K562 treated with DMSO at 1 percent for 48 hours (cell line): ENCODE data around the gene KCNE1. TPM values are rescaled to one million over a fixed set of nuclear protein-coding genes. Genes with fewer than 3 reads are reported as not detected.

ENCODE experiments used
- total RNA-seq: library from RNA; unstranded; fragments of 300-600 nt; gene quantifications from 2 replicates; pipeline ENCODE4 v1.2.3, GENCODE V29; 2022; ENCODE audit warnings: low replicate concordance; ENCODE audit errors: extremely low read depth

KCNE1 gene
- total RNA-seq = not detected in 2 replicates

GRCh38 chr21:34511787-34512455, at the start of gene KCNE1:
Gene KCNE1, minus strand, starts transcription at chr21:34512210. Its CDS starts 62,576 bp downstream, at chr21:34449634.

GRCh38 chr21:34423805-34424204, 88.2 kb downstream of the KCNE1 start, which contains the start of gene SMIM34:
Gene SMIM34, minus strand, starts transcription at chr21:34423951. Its CDS starts 112 bp downstream, at chr21:34423839.

Other genes starting within 250 kb of the KCNE1 start
- gene KCNE2, start 148.2 kb downstream of the KCNE1 start, total RNA-seq = not detected in 2 replicates
- not detected in 2 replicates for gene SMIM11, start 136.7 kb downstream of the KCNE1 start, total RNA-seq
- gene SMIM34, start 88.3 kb downstream of the KCNE1 start, total RNA-seq = not detected in 2 replicates
- gene RCAN1, start 102.9 kb upstream of the KCNE1 start, total RNA-seq = not detected in 2 replicates
- gene CLIC6, start 156.8 kb upstream of the KCNE1 start, total RNA-seq = not detected in 2 replicates